Fibroblast of mammary gland (primary cell): Measurements from ENCODE around the gene ATP13A4.
A peak's percentile ranks its signal among the peaks of the same experiment; 100 is the strongest.

Source experiments
- DNase-seq: peaks from one replicate; pipeline ENCODE4 v3.0.0-alpha.2; 2010; ENCODE audit warnings: low read depth
- H3K4me3 ChIP-seq: 2 replicates; pipeline ENCODE4 v1.5.1; 2011; ENCODE audit warnings: low read depth, mild to moderate bottlenecking, low read length, moderate library complexity; ENCODE audit not compliant: control insufficient read depth
- TF ChIP-seq, protein P1 (sequence below): conservative IDR thresholded peaks from 2 replicates; pipeline ENCODE4 v1.5.1; 2011; ENCODE audit warnings: low read depth, low read length, inconsistent platforms; ENCODE audit not compliant: control insufficient read depth, insufficient read depth

The ATP13A4 gene, protein sequence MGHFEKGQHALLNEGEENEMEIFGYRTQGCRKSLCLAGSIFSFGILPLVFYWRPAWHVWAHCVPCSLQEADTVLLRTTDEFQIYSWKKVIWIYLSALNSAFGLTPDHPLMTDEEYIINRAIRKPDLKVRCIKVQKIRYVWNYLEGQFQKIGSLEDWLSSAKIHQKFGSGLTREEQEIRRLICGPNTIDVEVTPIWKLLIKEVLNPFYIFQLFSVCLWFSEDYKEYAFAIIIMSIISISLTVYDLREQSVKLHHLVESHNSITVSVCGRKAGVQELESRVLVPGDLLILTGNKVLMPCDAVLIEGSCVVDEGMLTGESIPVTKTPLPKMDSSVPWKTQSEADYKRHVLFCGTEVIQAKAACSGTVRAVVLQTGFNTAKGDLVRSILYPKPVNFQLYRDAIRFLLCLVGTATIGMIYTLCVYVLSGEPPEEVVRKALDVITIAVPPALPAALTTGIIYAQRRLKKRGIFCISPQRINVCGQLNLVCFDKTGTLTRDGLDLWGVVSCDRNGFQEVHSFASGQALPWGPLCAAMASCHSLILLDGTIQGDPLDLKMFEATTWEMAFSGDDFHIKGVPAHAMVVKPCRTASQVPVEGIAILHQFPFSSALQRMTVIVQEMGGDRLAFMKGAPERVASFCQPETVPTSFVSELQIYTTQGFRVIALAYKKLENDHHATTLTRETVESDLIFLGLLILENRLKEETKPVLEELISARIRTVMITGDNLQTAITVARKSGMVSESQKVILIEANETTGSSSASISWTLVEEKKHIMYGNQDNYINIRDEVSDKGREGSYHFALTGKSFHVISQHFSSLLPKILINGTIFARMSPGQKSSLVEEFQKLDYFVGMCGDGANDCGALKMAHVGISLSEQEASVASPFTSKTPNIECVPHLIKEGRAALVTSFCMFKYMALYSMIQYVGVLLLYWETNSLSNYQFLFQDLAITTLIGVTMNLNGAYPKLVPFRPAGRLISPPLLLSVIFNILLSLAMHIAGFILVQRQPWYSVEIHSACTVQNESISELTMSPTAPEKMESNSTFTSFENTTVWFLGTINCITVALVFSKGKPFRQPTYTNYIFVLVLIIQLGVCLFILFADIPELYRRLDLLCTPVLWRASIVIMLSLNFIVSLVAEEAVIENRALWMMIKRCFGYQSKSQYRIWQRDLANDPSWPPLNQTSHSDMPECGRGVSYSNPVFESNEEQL

GRCh38 chr3:193554811-193555210, at the start of gene ATP13A4:
TSS of gene ATP13A4 (minus strand) at chr3:193554895. CDS start at chr3:193554799, 96 bp downstream.
- H3K4me3 ChIP-seq: no peak within 1 kb of the TSS
- DNase-seq: no peak
- TF ChIP-seq, protein P1, sequence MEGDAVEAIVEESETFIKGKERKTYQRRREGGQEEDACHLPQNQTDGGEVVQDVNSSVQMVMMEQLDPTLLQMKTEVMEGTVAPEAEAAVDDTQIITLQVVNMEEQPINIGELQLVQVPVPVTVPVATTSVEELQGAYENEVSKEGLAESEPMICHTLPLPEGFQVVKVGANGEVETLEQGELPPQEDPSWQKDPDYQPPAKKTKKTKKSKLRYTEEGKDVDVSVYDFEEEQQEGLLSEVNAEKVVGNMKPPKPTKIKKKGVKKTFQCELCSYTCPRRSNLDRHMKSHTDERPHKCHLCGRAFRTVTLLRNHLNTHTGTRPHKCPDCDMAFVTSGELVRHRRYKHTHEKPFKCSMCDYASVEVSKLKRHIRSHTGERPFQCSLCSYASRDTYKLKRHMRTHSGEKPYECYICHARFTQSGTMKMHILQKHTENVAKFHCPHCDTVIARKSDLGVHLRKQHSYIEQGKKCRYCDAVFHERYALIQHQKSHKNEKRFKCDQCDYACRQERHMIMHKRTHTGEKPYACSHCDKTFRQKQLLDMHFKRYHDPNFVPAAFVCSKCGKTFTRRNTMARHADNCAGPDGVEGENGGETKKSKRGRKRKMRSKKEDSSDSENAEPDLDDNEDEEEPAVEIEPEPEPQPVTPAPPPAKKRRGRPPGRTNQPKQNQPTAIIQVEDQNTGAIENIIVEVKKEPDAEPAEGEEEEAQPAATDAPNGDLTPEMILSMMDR: no peak

GRCh38 chr3:193599393-193599792, 44.7 kb upstream of the ATP13A4 start:
- TF ChIP-seq, protein P1: no peak
- no peak overlapping the region for H3K4me3 ChIP-seq
- DNase-seq: no peak

- H3K4me3 ChIP-seq: no peak overlapping the region
- DNase-seq: no peak
These were observed 43.5 kb upstream of the ATP13A4 start for GRCh38 chr3:193598202-193598601.

GRCh38 chr3:193595939-193596487, 41.3 kb upstream of the ATP13A4 start:
- DNase-seq: peak; percentile 40
- TF ChIP-seq, protein P1: no peak
- no peak overlapping the region for H3K4me3 ChIP-seq

More at GRCh38 chr3:193598202-193598601, 43.5 kb upstream of the ATP13A4 start:
- TF ChIP-seq, protein P1: no peak

GRCh38 chr3:193594946-193595689, 40.4 kb upstream of the ATP13A4 start:
- DNase-seq: peak; percentile 31
- no peak overlapping the region for H3K4me3 ChIP-seq
- TF ChIP-seq, protein P1: no peak
